HL-60 (cell line): ENCODE results near the gene DOC2B.

ENCODE experiments used
- GABPA ChIP-seq: IDR thresholded peaks from 2 replicates; pipeline ENCODE4 v1.6.1; 2012; ENCODE audit warnings: low read depth
- POLR2AphosphoS5 ChIP-seq: IDR thresholded peaks from 2 replicates; pipeline ENCODE4 v1.6.1; 2012; ENCODE audit warnings: low read depth
- SPI1 ChIP-seq: IDR thresholded peaks from 2 replicates; pipeline ENCODE4 v1.6.1; 2012; ENCODE audit warnings: low read depth, mild to moderate bottlenecking, borderline replicate concordance
- TF ChIP-seq, protein P1 (sequence below): IDR thresholded peaks from one replicate; pipeline ENCODE4 v1.5.1; 2011; ENCODE audit warnings: low read length, control low read depth, inconsistent platforms; ENCODE audit not compliant: insufficient read depth
- TF ChIP-seq, protein P2 (sequence below): IDR thresholded peaks from 2 replicates; pipeline ENCODE4 v1.6.1; 2012; ENCODE audit warnings: low read depth; ENCODE audit not compliant: insufficient replicate concordance

DNA sequence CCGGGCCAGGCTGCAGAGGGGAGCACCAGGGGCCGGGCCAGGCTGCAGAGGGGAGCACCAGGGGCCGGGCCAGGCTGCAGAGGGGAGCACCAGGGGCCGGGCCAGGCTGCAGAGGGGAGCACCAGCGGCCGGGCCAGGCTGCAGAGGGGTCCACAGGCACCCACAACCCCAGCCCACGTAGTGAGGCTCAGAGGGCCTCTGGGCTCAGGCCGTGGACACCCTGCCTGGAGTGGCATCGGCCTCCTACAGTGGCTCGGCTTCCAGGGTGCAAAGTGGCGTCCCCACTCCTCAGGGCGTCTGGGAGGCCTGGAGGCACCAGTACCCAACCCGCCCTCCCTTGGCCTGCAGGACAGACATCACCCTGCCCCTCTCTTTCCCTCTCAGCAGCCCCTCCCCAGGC is 9.6 kb downstream of the DOC2B start:
- no peak for TF ChIP-seq SPI1
- TF ChIP-seq, protein P1, sequence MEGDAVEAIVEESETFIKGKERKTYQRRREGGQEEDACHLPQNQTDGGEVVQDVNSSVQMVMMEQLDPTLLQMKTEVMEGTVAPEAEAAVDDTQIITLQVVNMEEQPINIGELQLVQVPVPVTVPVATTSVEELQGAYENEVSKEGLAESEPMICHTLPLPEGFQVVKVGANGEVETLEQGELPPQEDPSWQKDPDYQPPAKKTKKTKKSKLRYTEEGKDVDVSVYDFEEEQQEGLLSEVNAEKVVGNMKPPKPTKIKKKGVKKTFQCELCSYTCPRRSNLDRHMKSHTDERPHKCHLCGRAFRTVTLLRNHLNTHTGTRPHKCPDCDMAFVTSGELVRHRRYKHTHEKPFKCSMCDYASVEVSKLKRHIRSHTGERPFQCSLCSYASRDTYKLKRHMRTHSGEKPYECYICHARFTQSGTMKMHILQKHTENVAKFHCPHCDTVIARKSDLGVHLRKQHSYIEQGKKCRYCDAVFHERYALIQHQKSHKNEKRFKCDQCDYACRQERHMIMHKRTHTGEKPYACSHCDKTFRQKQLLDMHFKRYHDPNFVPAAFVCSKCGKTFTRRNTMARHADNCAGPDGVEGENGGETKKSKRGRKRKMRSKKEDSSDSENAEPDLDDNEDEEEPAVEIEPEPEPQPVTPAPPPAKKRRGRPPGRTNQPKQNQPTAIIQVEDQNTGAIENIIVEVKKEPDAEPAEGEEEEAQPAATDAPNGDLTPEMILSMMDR, result no peak
- TF ChIP-seq POLR2AphosphoS5, result no peak
- TF ChIP-seq, protein P2, sequence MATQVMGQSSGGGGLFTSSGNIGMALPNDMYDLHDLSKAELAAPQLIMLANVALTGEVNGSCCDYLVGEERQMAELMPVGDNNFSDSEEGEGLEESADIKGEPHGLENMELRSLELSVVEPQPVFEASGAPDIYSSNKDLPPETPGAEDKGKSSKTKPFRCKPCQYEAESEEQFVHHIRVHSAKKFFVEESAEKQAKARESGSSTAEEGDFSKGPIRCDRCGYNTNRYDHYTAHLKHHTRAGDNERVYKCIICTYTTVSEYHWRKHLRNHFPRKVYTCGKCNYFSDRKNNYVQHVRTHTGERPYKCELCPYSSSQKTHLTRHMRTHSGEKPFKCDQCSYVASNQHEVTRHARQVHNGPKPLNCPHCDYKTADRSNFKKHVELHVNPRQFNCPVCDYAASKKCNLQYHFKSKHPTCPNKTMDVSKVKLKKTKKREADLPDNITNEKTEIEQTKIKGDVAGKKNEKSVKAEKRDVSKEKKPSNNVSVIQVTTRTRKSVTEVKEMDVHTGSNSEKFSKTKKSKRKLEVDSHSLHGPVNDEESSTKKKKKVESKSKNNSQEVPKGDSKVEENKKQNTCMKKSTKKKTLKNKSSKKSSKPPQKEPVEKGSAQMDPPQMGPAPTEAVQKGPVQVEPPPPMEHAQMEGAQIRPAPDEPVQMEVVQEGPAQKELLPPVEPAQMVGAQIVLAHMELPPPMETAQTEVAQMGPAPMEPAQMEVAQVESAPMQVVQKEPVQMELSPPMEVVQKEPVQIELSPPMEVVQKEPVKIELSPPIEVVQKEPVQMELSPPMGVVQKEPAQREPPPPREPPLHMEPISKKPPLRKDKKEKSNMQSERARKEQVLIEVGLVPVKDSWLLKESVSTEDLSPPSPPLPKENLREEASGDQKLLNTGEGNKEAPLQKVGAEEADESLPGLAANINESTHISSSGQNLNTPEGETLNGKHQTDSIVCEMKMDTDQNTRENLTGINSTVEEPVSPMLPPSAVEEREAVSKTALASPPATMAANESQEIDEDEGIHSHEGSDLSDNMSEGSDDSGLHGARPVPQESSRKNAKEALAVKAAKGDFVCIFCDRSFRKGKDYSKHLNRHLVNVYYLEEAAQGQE, result no peak
- TF ChIP-seq GABPA, result no peak
